Body of pancreas (tissue), 4 donors: ENCODE data around the gene FGFR3.

Source experiments
- CTCF ChIP-seq, 7 experiments: fragments of 450-650 bp in 4 of 7; fragments of 200-600 bp in 3 of 7; sonication (generic) in 3 of 7; IDR thresholded peaks; one replicate each; pipeline ENCODE4 v1.5.1; 2016 to 2019; ENCODE audit warnings: antibody characterized with exemption in 7 of 7
- POLR2A ChIP-seq, 3 donors: fragments of 450-650 bp; IDR thresholded peaks; one replicate each; pipeline ENCODE4 v1.6.1; 2016; ENCODE audit warnings: antibody characterized with exemption in 3 of 3, mild to moderate bottlenecking in 2 of 3

DNA sequence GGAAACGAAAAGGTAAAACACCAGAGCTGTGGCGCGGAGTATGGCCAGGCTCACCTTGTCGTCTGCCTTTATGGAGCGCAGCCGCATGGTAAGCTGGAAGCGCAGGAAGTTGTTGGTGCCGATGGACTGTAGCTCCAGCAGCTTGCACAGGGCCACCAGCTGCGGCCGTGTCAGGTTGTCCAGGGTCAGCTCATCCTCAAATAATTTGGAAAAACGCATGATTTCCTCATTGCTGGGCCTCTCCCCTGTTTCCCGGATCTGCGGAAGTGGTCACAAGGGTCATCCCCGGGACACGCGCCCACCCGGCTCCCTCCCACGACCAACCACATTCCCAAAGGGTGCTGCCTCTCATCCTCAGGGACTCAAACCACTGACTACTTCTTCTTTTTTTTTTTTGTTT is 39.6 kb downstream of the FGFR3 start:
- TF ChIP-seq CTCF (IDR thresholded peaks at IDR 0.05) (no peak), POLR2A (IDR thresholded peaks at IDR 0.05) (no peak)
